ENCODE results near the gene SERP2. TPM values are rescaled to one million over a fixed set of nuclear protein-coding genes. Genes with fewer than 3 reads are reported as not detected.

The SERP2 gene
- total RNA-seq, 1 donor, result 5.8 TPM

- Histone ChIP-seq H3K27ac (ENCODE audit: low read depth, low read length) (no peak overlapping the region), H3K9me3 (ENCODE audit: low read depth, low read length) (no peaks in the 10 kb centered on the region), H2AFZ (ENCODE audit: low read length) (no peak overlapping the region), H3K79me2 (ENCODE audit: insufficient read depth, low read length) (no peaks in the 10 kb centered on the region), H3K4me3 (ENCODE audit: insufficient read depth, low read length) (no peak overlapping the region), H3K4me2 (ENCODE audit: insufficient read depth, low read length) (no peak overlapping the region), H4K20me1 (ENCODE audit: insufficient read depth, low read length) (no peaks in the 10 kb centered on the region), H3K36me3 (ENCODE audit: insufficient read depth, low read length) (no peaks in the 10 kb centered on the region), H3K27me3 (ENCODE audit: insufficient read depth, low read length) (peaks cover under 1% of the 10 kb centered on the region), H3K4me1 (ENCODE audit: insufficient read depth, low read length) (no peaks in the 10 kb centered on the region)
- DNase-seq (ENCODE audit: insufficient read length, low spot score, missing footprints), result no peak
- TF ChIP-seq CTCF (IDR thresholded peaks at IDR 0.05; ENCODE audit: extremely low read depth, low read depth, low read length), result no peak
Observed at GRCh38 chr13:44416744-44417143, 43.1 kb downstream of the SERP2 start.

GRCh38 chr13:44417446-44417845, 43.8 kb downstream of the SERP2 start:
- no peak for TF ChIP-seq CTCF (IDR thresholded peaks at IDR 0.05; ENCODE audit: extremely low read depth, low read depth, low read length)
- H3K9me3 ChIP-seq (ENCODE audit: low read depth, low read length), result no peaks in the 10 kb centered on the region

GRCh38 chr13:44417876-44418275, 44.3 kb downstream of the SERP2 start:
- H3K4me1 ChIP-seq (ENCODE audit: insufficient read depth, low read length), result no peaks in the 10 kb centered on the region
- H3K9me3 ChIP-seq (ENCODE audit: low read depth, low read length), result no peaks in the 10 kb centered on the region
- H3K79me2 ChIP-seq (ENCODE audit: insufficient read depth, low read length), result no peaks in the 10 kb centered on the region
- H3K4me2 ChIP-seq (ENCODE audit: insufficient read depth, low read length), result no peak overlapping the region
- no peak for DNase-seq (ENCODE audit: insufficient read length, low spot score, missing footprints)
- H3K27me3 ChIP-seq (ENCODE audit: insufficient read depth, low read length), result peaks cover 7% of the 10 kb centered on the region
- H3K36me3 ChIP-seq (ENCODE audit: insufficient read depth, low read length), result no peaks in the 10 kb centered on the region
- no peak for TF ChIP-seq CTCF (IDR thresholded peaks at IDR 0.05; ENCODE audit: extremely low read depth, low read depth, low read length)
- no peaks in the 10 kb centered on the region for H4K20me1 ChIP-seq (ENCODE audit: insufficient read depth, low read length)
- no peak overlapping the region for H3K4me3 ChIP-seq (ENCODE audit: insufficient read depth, low read length)
- no peak overlapping the region for H2AFZ ChIP-seq (ENCODE audit: low read length)
- H3K27ac ChIP-seq (ENCODE audit: low read depth, low read length), result no peak overlapping the region

More at GRCh38 chr13:44417446-44417845, 43.8 kb downstream of the SERP2 start:
- H3K4me1 ChIP-seq (ENCODE audit: insufficient read depth, low read length), result no peaks in the 10 kb centered on the region
- H3K27ac ChIP-seq (ENCODE audit: low read depth, low read length), result no peak overlapping the region
- no peak overlapping the region for H3K4me3 ChIP-seq (ENCODE audit: insufficient read depth, low read length)
- H3K36me3 ChIP-seq (ENCODE audit: insufficient read depth, low read length), result no peaks in the 10 kb centered on the region
- H3K4me2 ChIP-seq (ENCODE audit: insufficient read depth, low read length), result no peak overlapping the region
- no peaks in the 10 kb centered on the region for H4K20me1 ChIP-seq (ENCODE audit: insufficient read depth, low read length)
- no peak overlapping the region for H2AFZ ChIP-seq (ENCODE audit: low read length)
- H3K27me3 ChIP-seq (ENCODE audit: insufficient read depth, low read length), result peaks cover 7% of the 10 kb centered on the region
- DNase-seq (ENCODE audit: insufficient read length, low spot score, missing footprints), result no peak
- H3K79me2 ChIP-seq (ENCODE audit: insufficient read depth, low read length), result no peaks in the 10 kb centered on the region

GRCh38 chr13:44420376-44421220, 47.0 kb downstream of the SERP2 start:
- Histone ChIP-seq H3K9me3 (ENCODE audit: low read depth, low read length) (no peaks in the 10 kb centered on the region), H3K27ac (ENCODE audit: low read depth, low read length) (no peak overlapping the region), H3K4me1 (ENCODE audit: insufficient read depth, low read length) (no peaks in the 10 kb centered on the region), H3K4me2 (ENCODE audit: insufficient read depth, low read length) (no peak overlapping the region), H4K20me1 (ENCODE audit: insufficient read depth, low read length) (no peaks in the 10 kb centered on the region), H2AFZ (ENCODE audit: low read length) (no peak overlapping the region), H3K4me3 (ENCODE audit: insufficient read depth, low read length) (no peak overlapping the region), H3K27me3 (ENCODE audit: insufficient read depth, low read length) (peaks cover 7% of the 10 kb centered on the region), H3K36me3 (ENCODE audit: insufficient read depth, low read length) (no peaks in the 10 kb centered on the region), H3K79me2 (ENCODE audit: insufficient read depth, low read length) (no peaks in the 10 kb centered on the region)
- no peak for TF ChIP-seq CTCF (IDR thresholded peaks at IDR 0.05; ENCODE audit: extremely low read depth, low read depth, low read length)
- DNase-seq (ENCODE audit: insufficient read length, low spot score, missing footprints), result no peak
